HL-60 (cell line): ENCODE data around the gene SDK1.

Source experiments
- DNase-seq, 2 experiments: peaks; one replicate each; pipeline ENCODE4 v3.0.0-alpha.2; 2010 to 2020; ENCODE audit warnings: low read depth in 1 of 2, low spot score in 1 of 2
- H3K27ac ChIP-seq: fragments of 250-450 bp; sonication (Bioruptor Pico); replicated peaks from 2 replicates; pipeline ENCODE4 v1.5.1; 2020; ENCODE audit warnings: mild to moderate bottlenecking, moderate library complexity
- H3K27me3 ChIP-seq: fragments of 250-450 bp; sonication (Bioruptor Pico); 2 replicates; pipeline ENCODE4 v1.5.1; 2021; ENCODE audit warnings: mild to moderate bottlenecking, moderate library complexity; ENCODE audit not compliant: insufficient read depth, poor library complexity, severe bottlenecking
- H3K4me3 ChIP-seq: replicated peaks from 2 replicates; pipeline ENCODE4 v1.5.1; 2011; ENCODE audit warnings: mild to moderate bottlenecking, control low read depth, low read length; ENCODE audit not compliant: insufficient read depth
- CTCF ChIP-seq: IDR thresholded peaks from one replicate; pipeline ENCODE4 v1.5.1; 2011; ENCODE audit warnings: low read length, control low read depth, inconsistent platforms; ENCODE audit not compliant: insufficient read depth
- GABPA ChIP-seq: IDR thresholded peaks from 2 replicates; pipeline ENCODE4 v1.6.1; 2012; ENCODE audit warnings: low read depth
- POLR2AphosphoS5 ChIP-seq: IDR thresholded peaks from 2 replicates; pipeline ENCODE4 v1.6.1; 2012; ENCODE audit warnings: low read depth
- SPI1 ChIP-seq: IDR thresholded peaks from 2 replicates; pipeline ENCODE4 v1.6.1; 2012; ENCODE audit warnings: low read depth, mild to moderate bottlenecking, borderline replicate concordance
- TF ChIP-seq, protein P1 (sequence below): IDR thresholded peaks from 2 replicates; pipeline ENCODE4 v1.6.1; 2012; ENCODE audit warnings: low read depth; ENCODE audit not compliant: insufficient replicate concordance

Gene SDK1

GRCh38 chr7:3358991-3359390 lies 57.9 kb downstream of the SDK1 start:
- DNase-seq = no peak
- Histone ChIP-seq H3K27me3 (no peaks in the 10 kb centered on the region), H3K27ac (no peak overlapping the region), H3K4me3 (no peak overlapping the region)
- TF ChIP-seq GABPA = no peak
- TF ChIP-seq, protein P1, sequence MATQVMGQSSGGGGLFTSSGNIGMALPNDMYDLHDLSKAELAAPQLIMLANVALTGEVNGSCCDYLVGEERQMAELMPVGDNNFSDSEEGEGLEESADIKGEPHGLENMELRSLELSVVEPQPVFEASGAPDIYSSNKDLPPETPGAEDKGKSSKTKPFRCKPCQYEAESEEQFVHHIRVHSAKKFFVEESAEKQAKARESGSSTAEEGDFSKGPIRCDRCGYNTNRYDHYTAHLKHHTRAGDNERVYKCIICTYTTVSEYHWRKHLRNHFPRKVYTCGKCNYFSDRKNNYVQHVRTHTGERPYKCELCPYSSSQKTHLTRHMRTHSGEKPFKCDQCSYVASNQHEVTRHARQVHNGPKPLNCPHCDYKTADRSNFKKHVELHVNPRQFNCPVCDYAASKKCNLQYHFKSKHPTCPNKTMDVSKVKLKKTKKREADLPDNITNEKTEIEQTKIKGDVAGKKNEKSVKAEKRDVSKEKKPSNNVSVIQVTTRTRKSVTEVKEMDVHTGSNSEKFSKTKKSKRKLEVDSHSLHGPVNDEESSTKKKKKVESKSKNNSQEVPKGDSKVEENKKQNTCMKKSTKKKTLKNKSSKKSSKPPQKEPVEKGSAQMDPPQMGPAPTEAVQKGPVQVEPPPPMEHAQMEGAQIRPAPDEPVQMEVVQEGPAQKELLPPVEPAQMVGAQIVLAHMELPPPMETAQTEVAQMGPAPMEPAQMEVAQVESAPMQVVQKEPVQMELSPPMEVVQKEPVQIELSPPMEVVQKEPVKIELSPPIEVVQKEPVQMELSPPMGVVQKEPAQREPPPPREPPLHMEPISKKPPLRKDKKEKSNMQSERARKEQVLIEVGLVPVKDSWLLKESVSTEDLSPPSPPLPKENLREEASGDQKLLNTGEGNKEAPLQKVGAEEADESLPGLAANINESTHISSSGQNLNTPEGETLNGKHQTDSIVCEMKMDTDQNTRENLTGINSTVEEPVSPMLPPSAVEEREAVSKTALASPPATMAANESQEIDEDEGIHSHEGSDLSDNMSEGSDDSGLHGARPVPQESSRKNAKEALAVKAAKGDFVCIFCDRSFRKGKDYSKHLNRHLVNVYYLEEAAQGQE = no peak
- no peak for TF ChIP-seq CTCF
- TF ChIP-seq POLR2AphosphoS5 = no peak
- no peak for TF ChIP-seq SPI1

- TF ChIP-seq SPI1 (no peak), CTCF (no peak), GABPA (no peak), POLR2AphosphoS5 (no peak)
- TF ChIP-seq, protein P1 = no peak
- Histone ChIP-seq H3K27ac (no peak overlapping the region), H3K4me3 (no peak overlapping the region), H3K27me3 (peaks cover 4% of the 10 kb centered on the region)
- DNase-seq = no peak
Measured at GRCh38 chr7:3367261-3367660, 66.2 kb downstream of the SDK1 start.

GRCh38 chr7:3370068-3370830 lies 69.2 kb downstream of the SDK1 start:
- no peak for TF ChIP-seq CTCF
- no peak for TF ChIP-seq GABPA
- no peak for TF ChIP-seq POLR2AphosphoS5
- no peak for TF ChIP-seq SPI1
- TF ChIP-seq, protein P1 = no peak
- Histone ChIP-seq H3K27me3 (peaks cover 4% of the 10 kb centered on the region), H3K4me3 (no peak overlapping the region), H3K27ac (no peak overlapping the region)
- DNase-seq = no peak
